SU-DHL-6 (cell line): ENCODE results near the gene EXOC3L4.

Experiments used
- H2AFZ ChIP-seq: fragments of 200-600 bp; sonication (generic); 2 replicates; pipeline ENCODE4 v1.6.1; 2014; ENCODE audit warnings: low read depth, mild to moderate bottlenecking, moderate library complexity, mixed read lengths, antibody characterized with exemption, low read length; ENCODE audit not compliant: severe bottlenecking
- H3F3A ChIP-seq: fragments of 200-600 bp; shearing (Covaris generic); 2 replicates; pipeline ENCODE4 v1.6.0; 2016; ENCODE audit warnings: antibody characterized with exemption, mild to moderate bottlenecking; ENCODE audit not compliant: insufficient read depth
- H3K27ac ChIP-seq: fragments of 200-600 bp; sonication (generic); 2 replicates; pipeline ENCODE4 v1.5.1; 2016; ENCODE audit warnings: low read depth, mild to moderate bottlenecking, low read length, moderate library complexity, mixed read lengths
- H3K27me3 ChIP-seq: fragments of 200-600 bp; sonication (generic), shearing (Covaris generic); 2 replicates; pipeline ENCODE4 v1.6.0; 2014; ENCODE audit warnings: mild to moderate bottlenecking, low read length
- H3K36me3 ChIP-seq: fragments of 200-600 bp; sonication (generic); 2 replicates; pipeline ENCODE4 v1.6.1; 2014; ENCODE audit warnings: mild to moderate bottlenecking, low read length, mixed read lengths
- H3K4me2 ChIP-seq: fragments of 300-600, 200-600 bp; shearing (Covaris generic), sonication (generic); 2 replicates; pipeline ENCODE4 v1.6.0; 2014; ENCODE audit warnings: low read length, low read depth, mild to moderate bottlenecking; ENCODE audit not compliant: poor library complexity, severe bottlenecking
- H3K4me3 ChIP-seq: fragments of 200-600 bp; sonication (generic); 2 replicates; pipeline ENCODE4 v1.5.1; 2014; ENCODE audit warnings: antibody characterized with exemption, low read length, mild to moderate bottlenecking, mixed read lengths; ENCODE audit not compliant: insufficient read depth, poor library complexity, severe bottlenecking
- H3K79me2 ChIP-seq: fragments of 200-600 bp; sonication (generic); 2 replicates; pipeline ENCODE4 v1.6.1; 2014; ENCODE audit warnings: mild to moderate bottlenecking, low read length, moderate library complexity; ENCODE audit not compliant: insufficient read depth
- H3K9ac ChIP-seq: fragments of 200-600 bp; sonication (generic); 2 replicates; pipeline ENCODE4 v1.7.0; 2014; ENCODE audit warnings: mild to moderate bottlenecking, low read length
- H3K9me2 ChIP-seq: fragments of 200-600 bp; sonication (generic); replicated peaks from 2 replicates; pipeline ENCODE4 v1.6.1; 2014; ENCODE audit warnings: low read length; ENCODE audit not compliant: insufficient read depth
- H3K9me3 ChIP-seq: fragments of 200-600 bp; sonication (generic); 2 replicates; pipeline ENCODE4 v1.6.1; 2014; ENCODE audit warnings: low read length, mixed read lengths; ENCODE audit not compliant: insufficient read depth
- H4K20me1 ChIP-seq: fragments of 200-600 bp; sonication (generic); 2 replicates; pipeline ENCODE4 v1.6.1; 2014; ENCODE audit warnings: low read depth, mild to moderate bottlenecking, antibody characterized with exemption, low read length, moderate library complexity, mixed read lengths
- CTCF ChIP-seq: fragments of 200-600 bp; sonication (generic); IDR thresholded peaks from one replicate; pipeline ENCODE4 v1.5.1; 2017; ENCODE audit warnings: antibody characterized with exemption, mild to moderate bottlenecking, low read length, moderate library complexity; ENCODE audit not compliant: insufficient read depth, poor library complexity, severe bottlenecking
- EZH2phosphoT487 ChIP-seq: fragments of 200-600 bp; sonication (generic), shearing (Covaris generic); conservative IDR thresholded peaks from 2 replicates; pipeline ENCODE4 v1.6.1; 2018; ENCODE audit warnings: mild to moderate bottlenecking, antibody characterized with exemption, low read length, moderate library complexity, mixed read lengths

EXOC3L4 gene

GRCh38 chr14:103137689-103138300 lies 43.3 kb downstream of the EXOC3L4 start:
- no peak overlapping the region for H2AFZ ChIP-seq
- no peak overlapping the region for H3K4me2 ChIP-seq
- no peak overlapping the region for H3K9ac ChIP-seq

DNA sequence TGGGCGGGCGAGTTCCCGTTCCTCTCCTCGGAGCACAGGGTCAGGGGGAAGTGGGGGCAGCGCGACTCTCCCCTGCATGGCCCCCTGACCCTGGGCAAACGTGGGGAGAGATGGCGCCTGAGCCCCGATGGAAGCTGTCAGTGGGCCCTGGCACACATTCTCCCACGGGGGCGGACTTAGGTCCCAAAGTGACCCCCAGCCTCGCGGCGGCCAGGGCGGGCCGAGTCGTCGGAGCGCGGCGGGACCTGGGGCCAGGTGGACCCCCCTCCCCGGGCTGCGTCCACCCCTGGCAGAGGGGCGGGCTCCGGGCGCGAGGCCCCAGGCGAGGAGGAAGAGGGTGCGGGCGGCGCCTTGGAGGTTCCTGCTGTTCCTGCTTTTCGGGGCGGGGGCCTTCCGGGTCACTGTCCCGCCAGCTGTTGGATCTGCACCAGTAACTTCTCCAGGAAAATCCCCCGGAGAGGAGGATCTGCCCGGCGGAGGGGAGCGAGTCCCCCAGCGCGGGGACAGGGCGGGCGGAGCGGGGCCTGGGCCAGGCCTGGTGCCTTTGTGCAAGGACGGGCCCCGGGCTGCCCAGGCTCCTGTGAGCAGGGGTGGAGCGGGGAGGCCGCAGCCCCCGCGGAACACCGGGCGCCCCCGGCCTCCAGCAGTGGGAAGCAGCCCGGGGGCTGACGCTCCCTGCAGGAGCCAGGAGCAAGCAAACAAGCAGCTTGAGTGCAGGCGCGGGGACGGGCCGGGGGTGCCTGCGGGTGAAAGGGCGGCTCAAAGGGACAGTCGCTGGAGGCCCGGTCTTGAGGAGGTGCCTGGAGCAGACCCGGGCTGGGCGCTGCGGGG lies 44.0 kb downstream of the EXOC3L4 start:
- H3K9ac ChIP-seq, result no peak overlapping the region
- H3K4me2 ChIP-seq, result no peak overlapping the region
- no peak for TF ChIP-seq EZH2phosphoT487
- TF ChIP-seq CTCF, result no peak
- H4K20me1 ChIP-seq, result no peaks in the 10 kb centered on the region
- no peaks in the 10 kb centered on the region for H3K27me3 ChIP-seq
- H3K9me3 ChIP-seq, result no peaks in the 10 kb centered on the region
- H3K9me2 ChIP-seq, result no peaks in the 10 kb centered on the region
- H3K4me3 ChIP-seq, result no peak overlapping the region
- H2AFZ ChIP-seq, result no peak overlapping the region
- no peak overlapping the region for H3K27ac ChIP-seq
- no peaks in the 10 kb centered on the region for H3K36me3 ChIP-seq
- H3K79me2 ChIP-seq, result no peaks in the 10 kb centered on the region
- H3F3A ChIP-seq, result peaks cover 7% of the 10 kb centered on the region; the same call in 1 of the 2 replicates

More at GRCh38 chr14:103137689-103138300, 43.3 kb downstream of the EXOC3L4 start:
- H3K27me3 ChIP-seq, result no peaks in the 10 kb centered on the region
- TF ChIP-seq CTCF (no peak), EZH2phosphoT487 (no peak)
- peaks cover 7% of the 10 kb centered on the region; the same call in 1 of the 2 replicates for H3F3A ChIP-seq
- H3K4me3 ChIP-seq, result no peak overlapping the region
- no peaks in the 10 kb centered on the region for H3K9me2 ChIP-seq
- no peaks in the 10 kb centered on the region for H3K79me2 ChIP-seq
- no peak overlapping the region for H3K27ac ChIP-seq
- no peaks in the 10 kb centered on the region for H3K36me3 ChIP-seq
- H3K9me3 ChIP-seq, result no peaks in the 10 kb centered on the region
- no peaks in the 10 kb centered on the region for H4K20me1 ChIP-seq

DNA sequence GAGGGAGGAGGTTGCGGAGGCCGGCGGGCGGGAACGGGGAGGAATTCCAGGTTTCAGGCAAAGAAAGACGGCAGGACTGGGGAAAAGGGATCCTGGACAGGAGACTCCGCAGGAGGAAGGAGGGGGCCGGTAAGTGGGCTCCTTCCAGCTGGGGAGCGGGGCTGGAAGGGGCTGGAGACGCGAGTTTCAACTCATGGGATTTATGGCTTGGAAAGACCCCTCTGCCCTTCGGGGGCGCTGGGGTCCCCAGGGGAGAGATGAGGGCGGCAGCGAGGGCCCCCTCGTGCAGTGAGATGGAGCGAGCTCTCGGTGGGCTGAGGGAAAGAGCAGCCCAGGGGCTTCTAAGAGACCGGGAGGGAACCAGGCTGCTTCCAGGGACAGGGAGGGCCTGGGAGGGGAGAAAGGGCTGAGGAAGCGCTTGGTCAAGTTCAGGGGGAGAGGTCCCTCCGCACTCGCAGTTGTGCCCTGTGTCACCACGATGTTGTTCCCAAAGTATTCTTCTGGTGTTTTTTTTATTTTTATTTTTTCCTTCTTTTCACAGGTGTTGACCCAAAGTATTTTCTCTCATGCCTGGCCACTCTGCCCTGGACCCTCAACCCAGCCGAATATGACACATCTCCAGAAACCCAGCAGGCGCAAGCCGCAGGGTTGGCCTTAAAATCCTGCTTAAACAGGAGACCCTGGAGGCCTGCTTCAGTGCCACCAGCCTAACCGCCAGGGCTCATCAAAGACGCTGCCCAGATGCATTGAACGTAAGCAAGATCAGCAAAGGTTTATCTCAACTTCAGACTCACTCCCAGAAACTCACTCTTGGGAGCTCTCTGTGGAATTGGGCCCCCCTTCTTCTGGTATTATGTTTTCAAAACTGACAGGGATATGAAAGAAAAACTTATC lies 44.9 kb downstream of the EXOC3L4 start:
- Histone ChIP-seq H3K27me3 (no peaks in the 10 kb centered on the region), H4K20me1 (no peaks in the 10 kb centered on the region), H3K4me2 (no peak overlapping the region), H3K9ac (no peak overlapping the region), H3K36me3 (no peaks in the 10 kb centered on the region), H2AFZ (no peak overlapping the region), H3K4me3 (no peak overlapping the region), H3K27ac (no peak overlapping the region), H3K79me2 (no peaks in the 10 kb centered on the region), H3K9me3 (no peaks in the 10 kb centered on the region), H3K9me2 (no peaks in the 10 kb centered on the region), H3F3A (peaks cover 7% of the 10 kb centered on the region; the same call in 1 of the 2 replicates)
- TF ChIP-seq CTCF, result no peak
